ENCODE measurements around the gene KLHL22. TPM values are rescaled to one million over a fixed set of nuclear protein-coding genes. Genes with fewer than 3 reads are reported as not detected.
"Not testable (repeated sequence)": the region's sequence is repeated elsewhere in the genome, so short reads cannot be mapped to it uniquely, and the experiment has no call there.

KLHL22 gene, protein sequence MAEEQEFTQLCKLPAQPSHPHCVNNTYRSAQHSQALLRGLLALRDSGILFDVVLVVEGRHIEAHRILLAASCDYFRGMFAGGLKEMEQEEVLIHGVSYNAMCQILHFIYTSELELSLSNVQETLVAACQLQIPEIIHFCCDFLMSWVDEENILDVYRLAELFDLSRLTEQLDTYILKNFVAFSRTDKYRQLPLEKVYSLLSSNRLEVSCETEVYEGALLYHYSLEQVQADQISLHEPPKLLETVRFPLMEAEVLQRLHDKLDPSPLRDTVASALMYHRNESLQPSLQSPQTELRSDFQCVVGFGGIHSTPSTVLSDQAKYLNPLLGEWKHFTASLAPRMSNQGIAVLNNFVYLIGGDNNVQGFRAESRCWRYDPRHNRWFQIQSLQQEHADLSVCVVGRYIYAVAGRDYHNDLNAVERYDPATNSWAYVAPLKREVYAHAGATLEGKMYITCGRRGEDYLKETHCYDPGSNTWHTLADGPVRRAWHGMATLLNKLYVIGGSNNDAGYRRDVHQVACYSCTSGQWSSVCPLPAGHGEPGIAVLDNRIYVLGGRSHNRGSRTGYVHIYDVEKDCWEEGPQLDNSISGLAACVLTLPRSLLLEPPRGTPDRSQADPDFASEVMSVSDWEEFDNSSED
- 10 to 100 TPM; 21.4 to 26.5 TPM for total RNA-seq

DNA sequence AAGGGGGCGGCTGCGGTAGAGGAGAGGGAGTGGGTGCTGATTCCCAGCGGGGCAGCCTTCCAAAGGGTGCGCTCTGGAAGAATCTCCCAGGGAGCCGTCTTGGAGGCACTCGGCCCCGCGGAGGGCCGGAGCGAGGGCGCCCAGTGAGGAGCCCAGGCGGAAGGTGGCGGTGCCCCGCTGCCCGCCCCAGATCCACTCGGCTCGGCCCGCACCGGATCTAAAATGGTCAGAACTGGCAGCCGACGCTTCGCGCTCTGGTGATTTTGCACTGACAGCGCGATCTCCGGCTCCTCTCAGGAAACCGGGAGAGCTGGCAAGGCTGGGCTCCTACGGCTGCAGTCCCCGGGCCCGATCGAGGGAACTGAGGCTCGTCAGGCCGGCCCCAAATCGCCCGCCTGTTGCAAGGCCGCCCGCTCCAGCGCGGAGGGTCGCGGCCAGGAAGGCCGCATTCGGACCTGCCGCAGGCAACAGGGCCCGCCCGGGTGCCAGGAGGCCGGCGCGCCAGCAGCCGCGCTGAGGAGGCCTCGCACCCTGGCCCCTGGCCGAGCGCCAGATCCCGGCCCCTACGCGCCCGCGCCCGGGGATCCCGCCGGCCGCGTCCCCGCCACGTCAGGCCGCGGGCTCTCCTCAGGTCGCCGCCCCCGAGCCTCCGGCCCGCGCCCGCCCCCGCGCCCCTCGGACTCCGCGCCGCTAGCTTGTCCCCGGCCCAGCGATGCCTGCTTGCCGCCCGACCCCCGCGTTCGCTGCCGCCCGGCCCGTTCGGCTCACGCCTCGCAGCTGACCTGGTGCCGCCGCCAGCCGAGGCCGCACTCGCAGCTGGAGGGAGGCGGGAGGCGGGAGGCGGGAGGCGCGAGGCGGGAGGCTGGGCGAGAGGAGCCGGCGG is at the start of gene KLHL22:
Gene KLHL22 (minus strand): TSS at position 818 of the 883 bp plus-strand sequence. CDS start 6,584 bp downstream, outside the sequence.
- Mint-ChIP-seq H3K4me3 (peak within 1 kb of the TSS; percentile 94 to 97), H3K27ac (peak within 1 kb of the TSS; percentile 92), H3K27me3 (ENCODE audit: low read depth) (no peaks in the 10 kb centered on the region), H3K36me3 (ENCODE audit: insufficient read depth in 2 of 2) (peaks cover 0 to 1% of the 10 kb centered on the region in 2 donors), H3K9me3 (no peaks in the 10 kb centered on the region), H3K4me1 (ENCODE audit: low read depth) (peaks cover 54% of the 10 kb centered on the region)
- ATAC-seq (replicated peaks in 1 of 2), result peak; percentile 41 to 55
- DNase-seq, result peak; percentile 37 to 48

DNA sequence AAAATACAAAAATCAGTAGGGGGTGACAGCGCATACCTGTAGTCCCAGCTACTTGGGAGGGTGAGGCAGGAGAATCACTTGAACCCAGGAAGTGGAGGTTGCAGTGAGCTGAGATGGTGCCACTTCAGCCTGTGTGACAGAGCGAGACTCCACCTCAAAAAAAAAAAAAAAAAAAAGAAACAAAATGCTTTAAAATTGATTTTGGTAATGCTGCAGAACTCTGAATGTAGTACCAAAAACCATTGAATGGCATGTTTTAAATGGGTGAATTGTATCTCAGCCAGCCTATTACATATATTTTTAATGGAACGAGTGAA is 49.7 kb upstream of the KLHL22 start:
- peaks cover 10 to 23% of the 10 kb centered on the region in 2 donors for H3K36me3 Mint-ChIP-seq (ENCODE audit: insufficient read depth in 2 of 2)
- not testable (repeated sequence) for H3K4me3 Mint-ChIP-seq; DNase-seq; H3K9me3 Mint-ChIP-seq; ATAC-seq (replicated peaks in 1 of 2); H3K27me3 Mint-ChIP-seq (ENCODE audit: low read depth)
- H3K27ac Mint-ChIP-seq, result peak overlapping the region; percentile 99
- peaks cover 62% of the 10 kb centered on the region for H3K4me1 Mint-ChIP-seq (ENCODE audit: low read depth)

DNA sequence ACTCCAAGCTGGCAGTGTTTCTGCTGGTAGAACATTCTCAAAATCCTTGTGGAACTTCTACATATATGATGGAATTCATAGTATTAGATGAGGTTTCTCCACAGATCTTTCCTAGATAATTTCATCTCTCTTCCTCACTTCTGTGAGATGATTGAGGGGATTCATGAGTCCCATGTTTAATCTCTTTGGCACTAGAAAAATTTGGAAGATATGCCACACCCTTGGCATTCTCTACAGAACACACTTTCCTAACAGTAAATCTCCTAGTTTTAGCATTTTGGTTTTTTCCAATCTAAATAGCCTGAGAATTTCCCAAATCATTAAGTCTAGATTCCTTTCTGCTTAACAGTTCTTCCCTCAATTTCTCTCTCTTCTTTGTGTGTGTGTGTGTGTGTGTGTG is 47.1 kb upstream of the KLHL22 start:
- Mint-ChIP-seq H3K27ac (peak overlapping the region; percentile 84), H3K9me3 (peaks cover 0 to 4% of the 10 kb centered on the region in 2 donors), H3K27me3 (ENCODE audit: low read depth) (no peaks in the 10 kb centered on the region), H3K4me3 (no peak overlapping the region), H3K36me3 (ENCODE audit: insufficient read depth in 2 of 2) (peaks cover 12 to 34% of the 10 kb centered on the region in 2 donors), H3K4me1 (ENCODE audit: low read depth) (peaks cover 38% of the 10 kb centered on the region)
- DNase-seq (no peak), ATAC-seq (replicated peaks in 1 of 2) (no peak)

GRCh38 chr22:20542055-20542454 is 46.5 kb upstream of the KLHL22 start:
- peaks cover 14 to 36% of the 10 kb centered on the region in 2 donors for H3K36me3 Mint-ChIP-seq (ENCODE audit: insufficient read depth in 2 of 2)
- H3K4me3 Mint-ChIP-seq, result no peak overlapping the region
- H3K4me1 Mint-ChIP-seq (ENCODE audit: low read depth), result peaks cover 38% of the 10 kb centered on the region
- DNase-seq (no peak), ATAC-seq (replicated peaks in 1 of 2) (no peak)
- H3K27me3 Mint-ChIP-seq (ENCODE audit: low read depth), result no peaks in the 10 kb centered on the region
- no peak overlapping the region for H3K27ac Mint-ChIP-seq
- peaks cover 0 to 4% of the 10 kb centered on the region in 2 donors for H3K9me3 Mint-ChIP-seq

DNA sequence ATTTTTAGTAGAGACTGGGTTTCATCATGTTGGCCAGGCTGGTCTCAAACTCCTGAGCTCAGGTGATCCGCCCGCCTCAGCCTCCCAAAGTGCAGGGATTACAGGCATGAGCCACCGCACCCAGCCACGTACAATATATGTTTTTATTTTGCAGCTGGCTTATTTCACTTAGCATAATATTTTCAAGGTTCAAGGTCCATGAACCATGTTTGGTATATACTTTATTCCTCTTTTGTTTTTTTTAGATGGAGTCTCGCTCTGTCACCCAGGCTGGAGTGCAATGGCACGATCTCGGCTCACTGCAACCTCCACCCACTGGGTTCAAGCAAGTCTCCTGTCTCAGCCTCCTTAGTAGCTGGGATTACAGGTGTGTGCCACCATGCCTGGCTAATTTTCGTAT is 43.3 kb upstream of the KLHL22 start:
- H3K27ac Mint-ChIP-seq; H3K4me3 Mint-ChIP-seq; DNase-seq; ATAC-seq (replicated peaks in 1 of 2); H3K27me3 Mint-ChIP-seq (ENCODE audit: low read depth); H3K9me3 Mint-ChIP-seq: not testable (repeated sequence)
- H3K36me3 Mint-ChIP-seq (ENCODE audit: insufficient read depth in 2 of 2), result peaks cover 7 to 30% of the 10 kb centered on the region in 2 donors
- H3K4me1 Mint-ChIP-seq (ENCODE audit: low read depth), result peaks cover 25% of the 10 kb centered on the region

- ATAC-seq (replicated peaks in 1 of 2), result no peak
- no peak for DNase-seq
- peaks cover 7 to 26% of the 10 kb centered on the region in 2 donors for H3K36me3 Mint-ChIP-seq (ENCODE audit: insufficient read depth in 2 of 2)
- no peak overlapping the region for H3K27ac Mint-ChIP-seq
- H3K4me3 Mint-ChIP-seq, result no peak overlapping the region
- peaks cover 31% of the 10 kb centered on the region for H3K4me1 Mint-ChIP-seq (ENCODE audit: low read depth)
- no peaks in the 10 kb centered on the region for H3K9me3 Mint-ChIP-seq
- no peaks in the 10 kb centered on the region for H3K27me3 Mint-ChIP-seq (ENCODE audit: low read depth)
Measured at GRCh38 chr22:20537983-20538382, 42.4 kb upstream of the KLHL22 start.

- Mint-ChIP-seq H3K36me3 (ENCODE audit: insufficient read depth in 2 of 2) (peaks cover 7 to 23% of the 10 kb centered on the region in 2 donors), H3K4me1 (ENCODE audit: low read depth) (peaks cover 30% of the 10 kb centered on the region), H3K27me3 (ENCODE audit: low read depth) (no peaks in the 10 kb centered on the region), H3K9me3 (no peaks in the 10 kb centered on the region), H3K27ac (no peak overlapping the region), H3K4me3 (no peak overlapping the region)
- DNase-seq, result no peak
- no peak for ATAC-seq (replicated peaks in 1 of 2)
Measured at GRCh38 chr22:20537325-20537756, 41.7 kb upstream of the KLHL22 start.

GRCh38 chr22:20536590-20537324 is 41.2 kb upstream of the KLHL22 start:
- H3K27me3 Mint-ChIP-seq (ENCODE audit: low read depth), result no peaks in the 10 kb centered on the region
- ATAC-seq (replicated peaks in 1 of 2), result no peak
- peaks cover 7 to 22% of the 10 kb centered on the region in 2 donors for H3K36me3 Mint-ChIP-seq (ENCODE audit: insufficient read depth in 2 of 2)
- no peak overlapping the region for H3K4me3 Mint-ChIP-seq
- peaks cover 36% of the 10 kb centered on the region for H3K4me1 Mint-ChIP-seq (ENCODE audit: low read depth)
- no peak for DNase-seq
- no peaks in the 10 kb centered on the region for H3K9me3 Mint-ChIP-seq
- peak overlapping the region; percentile 5 for H3K27ac Mint-ChIP-seq

GRCh38 chr22:20533879-20534265 is 38.3 kb upstream of the KLHL22 start:
- ATAC-seq (replicated peaks in 1 of 2) (peak in 1 of 2 donors; percentile 16), DNase-seq (no peak)
- H3K9me3 Mint-ChIP-seq, result no peaks in the 10 kb centered on the region
- peaks cover 51% of the 10 kb centered on the region for H3K4me1 Mint-ChIP-seq (ENCODE audit: low read depth)
- no peaks in the 10 kb centered on the region for H3K27me3 Mint-ChIP-seq (ENCODE audit: low read depth)
- H3K4me3 Mint-ChIP-seq, result no peak overlapping the region
- peaks cover 2 to 13% of the 10 kb centered on the region in 2 donors for H3K36me3 Mint-ChIP-seq (ENCODE audit: insufficient read depth in 2 of 2)
- peak overlapping the region; percentile 77 for H3K27ac Mint-ChIP-seq

- DNase-seq (no peak), ATAC-seq (replicated peaks in 1 of 2) (peak; percentile 26 to 27)
- Mint-ChIP-seq H3K27ac (peak overlapping the region; percentile 77), H3K27me3 (ENCODE audit: low read depth) (no peaks in the 10 kb centered on the region), H3K36me3 (ENCODE audit: insufficient read depth in 2 of 2) (peaks cover 2 to 10% of the 10 kb centered on the region in 2 donors), H3K9me3 (no peaks in the 10 kb centered on the region), H3K4me3 (peak overlapping the region in 1 of 2 donors; percentile 8), H3K4me1 (ENCODE audit: low read depth) (peaks cover 53% of the 10 kb centered on the region)
Measured at GRCh38 chr22:20533095-20533878, 37.7 kb upstream of the KLHL22 start.

DNA sequence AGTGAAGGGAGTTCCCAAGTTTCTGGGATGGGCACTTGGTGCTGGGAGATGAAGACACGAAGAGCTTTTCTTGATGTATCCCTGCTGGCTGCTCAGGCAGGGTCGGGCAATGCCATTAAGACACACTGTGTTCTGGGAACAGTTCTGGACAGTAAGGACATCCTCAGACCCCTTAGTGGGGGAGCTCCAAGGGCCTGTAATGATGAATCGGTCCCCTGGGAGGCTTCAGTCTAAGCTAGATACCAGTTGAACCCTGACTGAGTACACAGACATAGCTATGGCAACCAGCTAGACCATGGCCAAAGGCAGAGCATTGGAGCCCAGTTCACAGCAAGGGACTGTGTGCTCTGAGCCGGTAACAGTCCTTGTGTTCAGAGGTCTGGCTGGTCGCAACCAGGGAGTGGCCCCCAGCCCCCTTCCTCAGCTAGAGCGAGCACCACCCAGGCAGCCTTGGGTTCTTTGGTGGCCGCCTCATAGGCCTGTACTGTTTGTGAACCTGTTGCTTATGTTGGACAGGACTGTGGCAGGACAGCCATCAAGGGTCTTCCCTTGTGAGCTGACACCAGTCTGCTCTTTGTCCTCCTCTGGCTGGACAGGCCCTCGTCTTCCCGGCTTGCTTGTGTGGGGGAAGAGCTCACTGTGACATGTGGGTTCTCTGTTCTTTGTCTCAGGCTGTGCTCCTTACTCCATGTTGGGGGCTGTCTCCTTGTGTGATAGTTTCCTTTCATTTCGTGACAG is 36.8 kb upstream of the KLHL22 start:
- H3K4me1 Mint-ChIP-seq (ENCODE audit: low read depth), result peaks cover 62% of the 10 kb centered on the region
- H3K9me3 Mint-ChIP-seq, result no peaks in the 10 kb centered on the region
- peaks cover 3 to 15% of the 10 kb centered on the region in 2 donors for H3K36me3 Mint-ChIP-seq (ENCODE audit: insufficient read depth in 2 of 2)

More for the DNA sequence above, 36.8 kb upstream of the KLHL22 start:
- peak overlapping the region in 1 of 2 donors; percentile 8 for H3K4me3 Mint-ChIP-seq
- ATAC-seq (replicated peaks in 1 of 2) (no peak), DNase-seq (no peak)
- H3K27me3 Mint-ChIP-seq (ENCODE audit: low read depth), result no peaks in the 10 kb centered on the region
- H3K27ac Mint-ChIP-seq, result peak overlapping the region; percentile 69
